WTC11 (cell line): Measurements from ENCODE around the gene SPATA18. TPM values are rescaled to one million over a fixed set of nuclear protein-coding genes. Genes with fewer than 3 reads are reported as not detected.

ENCODE experiments used
- ATAC-seq: fragments of 200-7000 bp; cut with Tn5 transposase; 2 replicates; pipeline ENCODE4 v1.10.0; 2021; ENCODE audit warnings: mild to moderate bottlenecking, moderate library complexity
- CTCF ChIA-PET: fragments of 300-600 bp; sonication (Branson Sonifier 250); formaldehyde crosslinking; loops from one replicate; lab custom pipeline; 2021; ENCODE audit warnings: antibody characterized with exemption; lab: Charles Lee
- POLR2A ChIA-PET: fragments of 350-600 bp; sonication (Branson Sonifier 250); formaldehyde crosslinking; loops from one replicate; lab custom pipeline; 2021; ENCODE audit warnings: antibody characterized with exemption; lab: Charles Lee
- DNase-seq: peaks from one replicate; pipeline ENCODE4 v3.0.0; 2021; ENCODE audit warnings: low spot score
- H3K27ac Mint-ChIP-seq: 2 replicates; pipeline ENCODE4 v1.8.0; 2021; ENCODE audit warnings: mixed read lengths
- H3K27me3 Mint-ChIP-seq: 2 replicates; pipeline ENCODE4 v1.8.0; 2021; ENCODE audit warnings: low read depth, mild to moderate bottlenecking, moderate library complexity, mixed read lengths
- H3K36me3 Mint-ChIP-seq: 2 replicates; pipeline ENCODE4 v1.8.0; 2021; ENCODE audit warnings: mixed read lengths
- H3K4me1 Mint-ChIP-seq: 2 replicates; pipeline ENCODE4 v1.8.0; 2022; ENCODE audit warnings: mixed read lengths
- H3K4me3 Mint-ChIP-seq: 2 replicates; pipeline ENCODE4 v1.8.0; 2021; ENCODE audit warnings: mild to moderate bottlenecking, moderate library complexity, mixed read lengths
- H3K9me3 Mint-ChIP-seq: 2 replicates; pipeline ENCODE4 v1.8.0; 2021; ENCODE audit warnings: mixed read lengths
- CREB1 ChIP-seq: sonication (generic); formaldehyde crosslinking; IDR thresholded peaks from 2 replicates; pipeline ENCODE4 v1.8.0; 2023; ENCODE audit warnings: mild to moderate bottlenecking, missing genetic modification reagents
- FOXP1 ChIP-seq: sonication (generic); formaldehyde crosslinking; IDR thresholded peaks from 2 replicates; pipeline ENCODE4 v1.8.0; 2022; ENCODE audit warnings: missing genetic modification reagents, mild to moderate bottlenecking, moderate library complexity, borderline replicate concordance
- GRHL2 ChIP-seq: fragments of 250-450 bp; sonication (Bioruptor Pico); IDR thresholded peaks from 2 replicates; pipeline ENCODE4 v1.8.0; 2022; ENCODE audit warnings: mild to moderate bottlenecking, moderate library complexity; ENCODE audit not compliant: insufficient replicate concordance, severe bottlenecking
- KAT7 ChIP-seq: sonication (generic); formaldehyde crosslinking; IDR thresholded peaks from 2 replicates; pipeline ENCODE4 v1.8.1; 2023; ENCODE audit warnings: missing genetic modification reagents, mild to moderate bottlenecking, borderline replicate concordance
- RELA ChIP-seq: sonication (generic); formaldehyde crosslinking; IDR thresholded peaks from 2 replicates; pipeline ENCODE4 v1.8.1; 2022; ENCODE audit warnings: missing genetic modification reagents, mild to moderate bottlenecking, borderline replicate concordance
- SMAD4 ChIP-seq: sonication (generic); formaldehyde crosslinking; IDR thresholded peaks from 2 replicates; pipeline ENCODE4 v1.8.0; 2022; ENCODE audit warnings: mild to moderate bottlenecking, missing genetic modification reagents
- SOX15 ChIP-seq: fragments of 250-450 bp; sonication (Bioruptor Pico); IDR thresholded peaks from 2 replicates; pipeline ENCODE4 v1.9.0; 2021; ENCODE audit warnings: mild to moderate bottlenecking
- SP1 ChIP-seq: sonication (generic); formaldehyde crosslinking; conservative IDR thresholded peaks from 2 replicates; pipeline ENCODE4 v1.8.1; 2022; ENCODE audit warnings: missing genetic modification reagents
- TEAD4 ChIP-seq: sonication (generic); formaldehyde crosslinking; IDR thresholded peaks from 2 replicates; pipeline ENCODE4 v1.8.0; 2022; ENCODE audit warnings: mild to moderate bottlenecking, missing genetic modification reagents
- ZNF121 ChIP-seq: sonication (generic); formaldehyde crosslinking; IDR thresholded peaks from 2 replicates; pipeline ENCODE4 v1.8.0; 2023; ENCODE audit warnings: missing genetic modification reagents
- ZNF416 ChIP-seq: fragments of 250-450 bp; sonication (Bioruptor Pico); IDR thresholded peaks from 2 replicates; pipeline ENCODE4 v1.9.0; 2021; ENCODE audit warnings: mild to moderate bottlenecking, inconsistent platforms
- total RNA-seq: library from RNA; stranded (reverse); gene quantifications from 3 replicates; pipeline ENCODE4 v1.2.3, GENCODE V29; 2021
- TF ChIP-seq, protein P1 (sequence below): sonication (generic); formaldehyde crosslinking; IDR thresholded peaks from 2 replicates; pipeline ENCODE4 v1.8.0; 2023; ENCODE audit warnings: missing genetic modification reagents
- TF ChIP-seq, protein P2 (sequence below): sonication (generic); formaldehyde crosslinking; IDR thresholded peaks from 2 replicates; pipeline ENCODE4 v1.8.1; 2023; ENCODE audit warnings: mild to moderate bottlenecking, missing genetic modification reagents
- TF ChIP-seq, protein P3 (sequence below): sonication (generic); formaldehyde crosslinking; IDR thresholded peaks from 2 replicates; pipeline ENCODE4 v1.8.1; 2022; ENCODE audit warnings: mild to moderate bottlenecking, moderate library complexity, missing genetic modification reagents
- TF ChIP-seq, protein P4 (sequence below): sonication (generic); formaldehyde crosslinking; IDR thresholded peaks from 2 replicates; pipeline ENCODE4 v1.8.1; 2023; ENCODE audit warnings: mild to moderate bottlenecking, missing genetic modification reagents, borderline replicate concordance
- TF ChIP-seq, protein P5 (sequence below): sonication (generic); formaldehyde crosslinking; IDR thresholded peaks from 2 replicates; pipeline ENCODE4 v1.8.0; 2022; ENCODE audit warnings: mild to moderate bottlenecking, missing genetic modification reagents
- TF ChIP-seq, protein P6 (sequence below): fragments of 250-450 bp; sonication (Bioruptor Pico); IDR thresholded peaks from 2 replicates; pipeline ENCODE4 v1.9.0; 2021; ENCODE audit warnings: mild to moderate bottlenecking, borderline replicate concordance
- TF ChIP-seq, protein P7 (sequence below): sonication (generic); formaldehyde crosslinking; IDR thresholded peaks from 2 replicates; pipeline ENCODE4 v1.8.0; 2022; ENCODE audit warnings: mild to moderate bottlenecking, missing genetic modification reagents

Gene SPATA18
- total RNA-seq, 1 experiment from 2014 or later: 6.6 TPM

DNA sequence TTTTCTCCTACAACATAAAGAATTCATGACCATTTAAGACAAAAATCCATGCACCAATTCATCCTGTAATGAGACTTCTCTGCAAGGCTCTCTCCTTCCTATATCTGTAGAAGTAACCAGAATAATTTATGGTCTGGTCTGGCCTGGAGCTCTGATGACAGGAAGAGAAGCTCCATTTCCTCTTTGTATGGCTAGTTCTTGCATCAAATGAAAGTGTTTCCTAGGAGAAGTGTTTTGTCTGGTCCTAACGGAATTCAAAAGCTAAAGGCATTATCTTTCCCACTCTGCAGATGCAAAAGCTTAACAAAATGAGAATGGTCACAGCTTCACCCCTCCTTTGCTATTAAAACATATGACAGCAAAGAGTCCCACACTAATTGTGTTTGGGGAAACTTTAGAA lies 55.1 kb downstream of the SPATA18 start:
- POLR2A ChIA-PET: no interaction called here
- TF ChIP-seq, protein P1, sequence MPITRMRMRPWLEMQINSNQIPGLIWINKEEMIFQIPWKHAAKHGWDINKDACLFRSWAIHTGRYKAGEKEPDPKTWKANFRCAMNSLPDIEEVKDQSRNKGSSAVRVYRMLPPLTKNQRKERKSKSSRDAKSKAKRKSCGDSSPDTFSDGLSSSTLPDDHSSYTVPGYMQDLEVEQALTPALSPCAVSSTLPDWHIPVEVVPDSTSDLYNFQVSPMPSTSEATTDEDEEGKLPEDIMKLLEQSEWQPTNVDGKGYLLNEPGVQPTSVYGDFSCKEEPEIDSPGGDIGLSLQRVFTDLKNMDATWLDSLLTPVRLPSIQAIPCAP (CRISPR knock-in tag): no peak
- TF ChIP-seq, protein P2, sequence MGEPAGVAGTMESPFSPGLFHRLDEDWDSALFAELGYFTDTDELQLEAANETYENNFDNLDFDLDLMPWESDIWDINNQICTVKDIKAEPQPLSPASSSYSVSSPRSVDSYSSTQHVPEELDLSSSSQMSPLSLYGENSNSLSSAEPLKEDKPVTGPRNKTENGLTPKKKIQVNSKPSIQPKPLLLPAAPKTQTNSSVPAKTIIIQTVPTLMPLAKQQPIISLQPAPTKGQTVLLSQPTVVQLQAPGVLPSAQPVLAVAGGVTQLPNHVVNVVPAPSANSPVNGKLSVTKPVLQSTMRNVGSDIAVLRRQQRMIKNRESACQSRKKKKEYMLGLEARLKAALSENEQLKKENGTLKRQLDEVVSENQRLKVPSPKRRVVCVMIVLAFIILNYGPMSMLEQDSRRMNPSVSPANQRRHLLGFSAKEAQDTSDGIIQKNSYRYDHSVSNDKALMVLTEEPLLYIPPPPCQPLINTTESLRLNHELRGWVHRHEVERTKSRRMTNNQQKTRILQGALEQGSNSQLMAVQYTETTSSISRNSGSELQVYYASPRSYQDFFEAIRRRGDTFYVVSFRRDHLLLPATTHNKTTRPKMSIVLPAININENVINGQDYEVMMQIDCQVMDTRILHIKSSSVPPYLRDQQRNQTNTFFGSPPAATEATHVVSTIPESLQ (CRISPR knock-in tag): no peak
- no peak for TF ChIP-seq KAT7 (CRISPR knock-in tag)
- TF ChIP-seq SOX15 (CRISPR knock-in tag): no peak
- TF ChIP-seq, protein P3, sequence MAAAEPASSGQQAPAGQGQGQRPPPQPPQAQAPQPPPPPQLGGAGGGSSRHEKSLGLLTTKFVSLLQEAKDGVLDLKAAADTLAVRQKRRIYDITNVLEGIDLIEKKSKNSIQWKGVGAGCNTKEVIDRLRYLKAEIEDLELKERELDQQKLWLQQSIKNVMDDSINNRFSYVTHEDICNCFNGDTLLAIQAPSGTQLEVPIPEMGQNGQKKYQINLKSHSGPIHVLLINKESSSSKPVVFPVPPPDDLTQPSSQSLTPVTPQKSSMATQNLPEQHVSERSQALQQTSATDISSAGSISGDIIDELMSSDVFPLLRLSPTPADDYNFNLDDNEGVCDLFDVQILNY (CRISPR knock-in tag): no peak
- TF ChIP-seq, protein P4, sequence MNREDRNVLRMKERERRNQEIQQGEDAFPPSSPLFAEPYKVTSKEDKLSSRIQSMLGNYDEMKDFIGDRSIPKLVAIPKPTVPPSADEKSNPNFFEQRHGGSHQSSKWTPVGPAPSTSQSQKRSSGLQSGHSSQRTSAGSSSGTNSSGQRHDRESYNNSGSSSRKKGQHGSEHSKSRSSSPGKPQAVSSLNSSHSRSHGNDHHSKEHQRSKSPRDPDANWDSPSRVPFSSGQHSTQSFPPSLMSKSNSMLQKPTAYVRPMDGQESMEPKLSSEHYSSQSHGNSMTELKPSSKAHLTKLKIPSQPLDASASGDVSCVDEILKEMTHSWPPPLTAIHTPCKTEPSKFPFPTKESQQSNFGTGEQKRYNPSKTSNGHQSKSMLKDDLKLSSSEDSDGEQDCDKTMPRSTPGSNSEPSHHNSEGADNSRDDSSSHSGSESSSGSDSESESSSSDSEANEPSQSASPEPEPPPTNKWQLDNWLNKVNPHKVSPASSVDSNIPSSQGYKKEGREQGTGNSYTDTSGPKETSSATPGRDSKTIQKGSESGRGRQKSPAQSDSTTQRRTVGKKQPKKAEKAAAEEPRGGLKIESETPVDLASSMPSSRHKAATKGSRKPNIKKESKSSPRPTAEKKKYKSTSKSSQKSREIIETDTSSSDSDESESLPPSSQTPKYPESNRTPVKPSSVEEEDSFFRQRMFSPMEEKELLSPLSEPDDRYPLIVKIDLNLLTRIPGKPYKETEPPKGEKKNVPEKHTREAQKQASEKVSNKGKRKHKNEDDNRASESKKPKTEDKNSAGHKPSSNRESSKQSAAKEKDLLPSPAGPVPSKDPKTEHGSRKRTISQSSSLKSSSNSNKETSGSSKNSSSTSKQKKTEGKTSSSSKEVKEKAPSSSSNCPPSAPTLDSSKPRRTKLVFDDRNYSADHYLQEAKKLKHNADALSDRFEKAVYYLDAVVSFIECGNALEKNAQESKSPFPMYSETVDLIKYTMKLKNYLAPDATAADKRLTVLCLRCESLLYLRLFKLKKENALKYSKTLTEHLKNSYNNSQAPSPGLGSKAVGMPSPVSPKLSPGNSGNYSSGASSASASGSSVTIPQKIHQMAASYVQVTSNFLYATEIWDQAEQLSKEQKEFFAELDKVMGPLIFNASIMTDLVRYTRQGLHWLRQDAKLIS (CRISPR knock-in tag): no peak
- no peak for TF ChIP-seq ZNF416 (CRISPR knock-in tag)
- TF ChIP-seq ZNF121 (CRISPR knock-in tag): no peak
- no peak for TF ChIP-seq SP1 (CRISPR knock-in tag)
- TF ChIP-seq, all 79 proteins: peak for 0
- CTCF ChIA-PET: interaction anchor here (1.2 kb wide), 2 partner anchors 10 to 439 kb away, joined by 3 read pairs; no protein-coding TSS in a partner anchor
- H3K27me3 Mint-ChIP-seq: no peaks in the 10 kb centered on the region
- no peak overlapping the region for H3K4me3 Mint-ChIP-seq
- H3K9me3 Mint-ChIP-seq: no peaks in the 10 kb centered on the region
- no peak for ATAC-seq
- no peak overlapping the region for H3K27ac Mint-ChIP-seq
- peaks cover 6% of the 10 kb centered on the region for H3K4me1 Mint-ChIP-seq
- H3K36me3 Mint-ChIP-seq: no peaks in the 10 kb centered on the region
- no peak for DNase-seq

DNA sequence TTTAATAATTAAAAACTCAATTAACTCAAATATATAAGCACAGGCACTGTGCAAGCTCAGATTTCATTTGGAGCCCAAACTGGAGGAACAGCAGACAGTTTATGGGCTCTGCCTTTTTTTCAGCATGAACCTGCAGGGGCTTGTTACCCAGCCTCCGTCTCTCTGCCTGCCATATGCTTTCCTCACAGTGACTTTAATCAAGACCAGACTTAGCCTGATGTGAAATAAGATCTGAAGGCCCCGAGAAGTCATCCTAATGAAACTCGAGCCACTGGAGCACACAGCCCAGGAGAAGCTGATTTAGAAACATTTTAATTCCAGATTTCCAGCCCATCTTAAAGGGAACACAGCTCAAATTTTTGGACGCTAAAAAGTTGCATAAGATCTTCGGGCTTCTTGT lies 55.6 kb downstream of the SPATA18 start:
- H3K27me3 Mint-ChIP-seq: no peaks in the 10 kb centered on the region
- DNase-seq (no peak), ATAC-seq (no peak)
- POLR2A ChIA-PET: no interaction called here
- no peaks in the 10 kb centered on the region for H3K36me3 Mint-ChIP-seq
- no peak overlapping the region for H3K4me3 Mint-ChIP-seq
- H3K4me1 Mint-ChIP-seq: peaks cover 6% of the 10 kb centered on the region
- no peak overlapping the region for H3K27ac Mint-ChIP-seq
- TF ChIP-seq CREB1 (CRISPR knock-in tag) (no peak), RELA (CRISPR knock-in tag) (no peak), FOXP1 (CRISPR knock-in tag) (no peak), TEAD4 (CRISPR knock-in tag) (no peak), GRHL2 (CRISPR knock-in tag) (no peak), SMAD4 (no peak)
- TF ChIP-seq, protein P5, sequence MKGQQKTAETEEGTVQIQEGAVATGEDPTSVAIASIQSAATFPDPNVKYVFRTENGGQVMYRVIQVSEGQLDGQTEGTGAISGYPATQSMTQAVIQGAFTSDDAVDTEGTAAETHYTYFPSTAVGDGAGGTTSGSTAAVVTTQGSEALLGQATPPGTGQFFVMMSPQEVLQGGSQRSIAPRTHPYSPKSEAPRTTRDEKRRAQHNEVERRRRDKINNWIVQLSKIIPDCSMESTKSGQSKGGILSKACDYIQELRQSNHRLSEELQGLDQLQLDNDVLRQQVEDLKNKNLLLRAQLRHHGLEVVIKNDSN (CRISPR knock-in tag): no peak
- TF ChIP-seq, protein P6, sequence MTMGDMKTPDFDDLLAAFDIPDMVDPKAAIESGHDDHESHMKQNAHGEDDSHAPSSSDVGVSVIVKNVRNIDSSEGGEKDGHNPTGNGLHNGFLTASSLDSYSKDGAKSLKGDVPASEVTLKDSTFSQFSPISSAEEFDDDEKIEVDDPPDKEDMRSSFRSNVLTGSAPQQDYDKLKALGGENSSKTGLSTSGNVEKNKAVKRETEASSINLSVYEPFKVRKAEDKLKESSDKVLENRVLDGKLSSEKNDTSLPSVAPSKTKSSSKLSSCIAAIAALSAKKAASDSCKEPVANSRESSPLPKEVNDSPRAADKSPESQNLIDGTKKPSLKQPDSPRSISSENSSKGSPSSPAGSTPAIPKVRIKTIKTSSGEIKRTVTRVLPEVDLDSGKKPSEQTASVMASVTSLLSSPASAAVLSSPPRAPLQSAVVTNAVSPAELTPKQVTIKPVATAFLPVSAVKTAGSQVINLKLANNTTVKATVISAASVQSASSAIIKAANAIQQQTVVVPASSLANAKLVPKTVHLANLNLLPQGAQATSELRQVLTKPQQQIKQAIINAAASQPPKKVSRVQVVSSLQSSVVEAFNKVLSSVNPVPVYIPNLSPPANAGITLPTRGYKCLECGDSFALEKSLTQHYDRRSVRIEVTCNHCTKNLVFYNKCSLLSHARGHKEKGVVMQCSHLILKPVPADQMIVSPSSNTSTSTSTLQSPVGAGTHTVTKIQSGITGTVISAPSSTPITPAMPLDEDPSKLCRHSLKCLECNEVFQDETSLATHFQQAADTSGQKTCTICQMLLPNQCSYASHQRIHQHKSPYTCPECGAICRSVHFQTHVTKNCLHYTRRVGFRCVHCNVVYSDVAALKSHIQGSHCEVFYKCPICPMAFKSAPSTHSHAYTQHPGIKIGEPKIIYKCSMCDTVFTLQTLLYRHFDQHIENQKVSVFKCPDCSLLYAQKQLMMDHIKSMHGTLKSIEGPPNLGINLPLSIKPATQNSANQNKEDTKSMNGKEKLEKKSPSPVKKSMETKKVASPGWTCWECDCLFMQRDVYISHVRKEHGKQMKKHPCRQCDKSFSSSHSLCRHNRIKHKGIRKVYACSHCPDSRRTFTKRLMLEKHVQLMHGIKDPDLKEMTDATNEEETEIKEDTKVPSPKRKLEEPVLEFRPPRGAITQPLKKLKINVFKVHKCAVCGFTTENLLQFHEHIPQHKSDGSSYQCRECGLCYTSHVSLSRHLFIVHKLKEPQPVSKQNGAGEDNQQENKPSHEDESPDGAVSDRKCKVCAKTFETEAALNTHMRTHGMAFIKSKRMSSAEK (CRISPR knock-in tag): no peak
- TF ChIP-seq, protein P7, sequence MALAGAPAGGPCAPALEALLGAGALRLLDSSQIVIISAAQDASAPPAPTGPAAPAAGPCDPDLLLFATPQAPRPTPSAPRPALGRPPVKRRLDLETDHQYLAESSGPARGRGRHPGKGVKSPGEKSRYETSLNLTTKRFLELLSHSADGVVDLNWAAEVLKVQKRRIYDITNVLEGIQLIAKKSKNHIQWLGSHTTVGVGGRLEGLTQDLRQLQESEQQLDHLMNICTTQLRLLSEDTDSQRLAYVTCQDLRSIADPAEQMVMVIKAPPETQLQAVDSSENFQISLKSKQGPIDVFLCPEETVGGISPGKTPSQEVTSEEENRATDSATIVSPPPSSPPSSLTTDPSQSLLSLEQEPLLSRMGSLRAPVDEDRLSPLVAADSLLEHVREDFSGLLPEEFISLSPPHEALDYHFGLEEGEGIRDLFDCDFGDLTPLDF: no peak
- TF ChIP-seq, all 79 proteins: peak for 0
- no peaks in the 10 kb centered on the region for H3K9me3 Mint-ChIP-seq
- CTCF ChIA-PET: interaction anchor here (1.2 kb wide), 2 partner anchors 9 to 439 kb away, joined by 3 read pairs; no protein-coding TSS in a partner anchor
